Measurements from ENCODE around the gene RAP1GDS1.
A peak's percentile ranks its signal among the peaks of the same experiment; 100 is the strongest.

RAP1GDS1 gene

DNA sequence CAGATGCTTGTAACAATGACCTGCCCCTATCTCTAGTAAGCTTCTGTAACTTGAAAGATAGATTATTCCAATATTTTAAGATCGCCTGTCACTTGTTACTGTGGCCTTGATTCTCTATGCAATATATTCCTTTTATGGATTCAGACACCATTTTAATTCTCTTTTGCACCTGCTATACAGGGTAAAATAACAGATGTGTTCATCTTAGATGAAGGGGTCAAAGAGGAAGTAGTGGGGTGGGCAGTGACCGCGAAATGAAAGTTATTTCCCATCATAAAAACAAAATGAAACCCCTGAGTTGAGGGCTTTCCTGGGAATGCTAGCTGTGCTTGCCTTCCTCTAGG, 221.3 kb downstream of the RAP1GDS1 start:
- no peak for DNase-seq (ENCODE audit: low spot score)

DNA sequence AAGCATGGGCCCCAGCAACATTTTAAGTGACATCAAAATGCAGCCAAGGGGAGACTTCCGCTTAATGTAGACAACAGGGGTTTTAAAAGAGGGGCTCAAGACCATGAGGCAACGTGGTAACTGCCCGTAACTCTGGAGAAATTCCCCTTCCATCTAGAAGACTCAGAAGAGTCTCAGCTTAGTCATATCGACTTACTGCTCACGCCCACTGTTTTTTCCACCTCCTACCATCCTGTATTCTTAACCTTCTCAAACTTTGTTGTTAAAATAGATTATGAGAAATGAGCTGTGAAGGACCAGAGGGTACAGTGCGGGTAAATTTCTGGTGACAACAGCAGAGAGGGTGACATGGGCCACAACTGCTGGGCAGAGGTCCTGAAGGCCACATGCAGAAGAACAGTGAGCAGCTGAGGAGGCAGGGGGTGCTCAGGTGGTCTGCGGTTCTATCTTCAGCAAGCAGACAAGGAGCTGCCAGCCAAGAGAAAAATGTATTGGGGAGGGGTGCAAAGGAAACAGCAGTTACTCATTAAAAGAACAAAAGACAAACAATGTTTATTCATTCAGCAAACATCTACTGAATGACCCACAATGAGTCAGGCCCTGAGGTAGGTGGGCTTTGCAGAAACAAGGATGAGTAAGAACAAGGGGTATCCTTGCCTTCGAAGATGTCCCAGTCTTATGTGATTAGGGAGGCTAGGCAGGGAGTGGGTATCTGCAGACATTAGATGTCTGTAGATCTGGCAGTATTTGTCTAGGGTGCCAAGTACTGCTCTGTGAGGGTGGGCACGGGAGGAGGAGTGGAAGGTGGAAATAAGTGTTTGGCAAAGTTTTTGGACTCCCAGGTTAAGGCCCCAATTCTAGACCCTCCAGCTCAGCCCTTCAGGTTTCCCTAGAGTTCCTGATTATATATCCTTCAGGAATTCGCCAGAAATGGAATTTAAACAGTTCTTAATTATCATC, 221.9 kb downstream of the RAP1GDS1 start:
- peak; percentile 44 for DNase-seq (ENCODE audit: low spot score)

- DNase-seq (ENCODE audit: low spot score): no peak
These were observed 222.8 kb downstream of the RAP1GDS1 start for GRCh38 chr4:98484031-98484430.

- no peak for DNase-seq (ENCODE audit: low spot score)
These were observed 224.7 kb downstream of the RAP1GDS1 start for GRCh38 chr4:98485816-98486345.

GRCh38 chr4:98490251-98490650, 229.1 kb downstream of the RAP1GDS1 start:
- no peak for DNase-seq (ENCODE audit: low spot score)

GRCh38 chr4:98491899-98492559, 230.8 kb downstream of the RAP1GDS1 start:
- DNase-seq (ENCODE audit: low spot score): no peak

DNA sequence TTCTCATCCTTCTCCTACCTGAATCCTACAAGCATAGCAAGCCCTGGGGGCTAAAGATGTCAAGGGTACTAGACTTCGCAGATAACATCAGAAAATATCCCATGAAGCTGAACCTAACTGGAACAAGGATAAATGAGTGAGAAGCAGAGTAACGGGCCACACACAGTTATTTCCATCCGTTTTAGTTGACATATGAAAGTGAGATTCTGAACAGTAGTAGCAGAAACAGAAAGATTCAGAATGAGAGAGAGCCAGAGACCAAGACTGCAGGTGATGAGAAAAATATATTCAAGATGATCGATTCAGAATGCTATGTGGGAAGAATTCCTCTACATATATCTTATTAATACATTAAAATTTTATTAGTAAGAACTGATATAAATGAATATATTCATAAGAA, 232.1 kb downstream of the RAP1GDS1 start:
- no peak for DNase-seq (ENCODE audit: low spot score)
